Measurements from ENCODE around the gene ARID1A.
"Not testable (repeated sequence)": the region's sequence is repeated elsewhere in the genome, so short reads cannot be mapped to it uniquely, and the experiment has no call there.

ARID1A gene

GRCh38 chr1:26695356-26696118 is at the start of gene ARID1A:
Gene ARID1A (plus strand): TSS chr1:26696015. CDS start chr1:26696404, 389 bp downstream.
- peak; percentile 65 to 96 for DNase-seq (ENCODE audit: low read depth in 1 of 2, low spot score in 1 of 2)
- TF ChIP-seq JUND (IDR thresholded peaks at IDR 0.05; ENCODE audit: low read depth) = peak; percentile 73
- in situ Hi-C loops (cut with HindIII; ENCODE audit: low pct_unique_long_range_greater_than_20kb, low sequenced_read_pairs) = no loop called here

GRCh38 chr1:26664802-26665201 is 31.0 kb upstream of the ARID1A start:
- in situ Hi-C loops (cut with HindIII; ENCODE audit: low pct_unique_long_range_greater_than_20kb, low sequenced_read_pairs) = no loop called here
- no peak for DNase-seq (ENCODE audit: low read depth in 1 of 2, low spot score in 1 of 2)
- no peak for TF ChIP-seq JUND (IDR thresholded peaks at IDR 0.05; ENCODE audit: low read depth)

- in situ Hi-C loops (cut with HindIII; ENCODE audit: low pct_unique_long_range_greater_than_20kb, low sequenced_read_pairs) = no loop called here
- no peak for TF ChIP-seq JUND (IDR thresholded peaks at IDR 0.05; ENCODE audit: low read depth)
Measured at GRCh38 chr1:26666855-26667254, 29.0 kb upstream of the ARID1A start.

GRCh38 chr1:26668106-26668786 is 27.6 kb upstream of the ARID1A start:
- in situ Hi-C loops (cut with HindIII; ENCODE audit: low pct_unique_long_range_greater_than_20kb, low sequenced_read_pairs); DNase-seq (ENCODE audit: low read depth in 1 of 2, low spot score in 1 of 2): not testable (repeated sequence)

More at GRCh38 chr1:26666855-26667254, 29.0 kb upstream of the ARID1A start:
- DNase-seq (ENCODE audit: low read depth in 1 of 2, low spot score in 1 of 2) = no peak

GRCh38 chr1:26677306-26678115 is 18.3 kb upstream of the ARID1A start:
- TF ChIP-seq JUND (IDR thresholded peaks at IDR 0.05; ENCODE audit: low read depth) = no peak
- peak; percentile 59 to 95 for DNase-seq (ENCODE audit: low read depth in 1 of 2, low spot score in 1 of 2)
- in situ Hi-C loops (cut with HindIII; ENCODE audit: low pct_unique_long_range_greater_than_20kb, low sequenced_read_pairs) = no loop called here

GRCh38 chr1:26684763-26685508 is 10.9 kb upstream of the ARID1A start:
- no peak for TF ChIP-seq JUND (IDR thresholded peaks at IDR 0.05; ENCODE audit: low read depth)
- no peak for DNase-seq (ENCODE audit: low read depth in 1 of 2, low spot score in 1 of 2)
- in situ Hi-C loops (cut with HindIII; ENCODE audit: low pct_unique_long_range_greater_than_20kb, low sequenced_read_pairs) = no loop called here

GRCh38 chr1:26686795-26687194 is 9.0 kb upstream of the ARID1A start:
- DNase-seq (ENCODE audit: low read depth in 1 of 2, low spot score in 1 of 2) = peak in 1 of 2 experiments; percentile 57
- no peak for TF ChIP-seq JUND (IDR thresholded peaks at IDR 0.05; ENCODE audit: low read depth)
- in situ Hi-C loops (cut with HindIII; ENCODE audit: low pct_unique_long_range_greater_than_20kb, low sequenced_read_pairs) = no loop called here

- in situ Hi-C loops (cut with HindIII; ENCODE audit: low pct_unique_long_range_greater_than_20kb, low sequenced_read_pairs) = no loop called here
- no peak for DNase-seq (ENCODE audit: low read depth in 1 of 2, low spot score in 1 of 2)
- TF ChIP-seq JUND (IDR thresholded peaks at IDR 0.05; ENCODE audit: low read depth) = no peak
Measured at GRCh38 chr1:26689504-26689903, 6.3 kb upstream of the ARID1A start.

GRCh38 chr1:26690157-26690556 is 5.7 kb upstream of the ARID1A start:
- in situ Hi-C loops (cut with HindIII; ENCODE audit: low pct_unique_long_range_greater_than_20kb, low sequenced_read_pairs) = no loop called here
- no peak for DNase-seq (ENCODE audit: low read depth in 1 of 2, low spot score in 1 of 2)
- no peak for TF ChIP-seq JUND (IDR thresholded peaks at IDR 0.05; ENCODE audit: low read depth)

GRCh38 chr1:26690576-26691031 is 5.2 kb upstream of the ARID1A start:
- TF ChIP-seq JUND (IDR thresholded peaks at IDR 0.05; ENCODE audit: low read depth) = no peak
- DNase-seq (ENCODE audit: low read depth in 1 of 2, low spot score in 1 of 2) = peak in 1 of 2 experiments; percentile 46
- in situ Hi-C loops (cut with HindIII; ENCODE audit: low pct_unique_long_range_greater_than_20kb, low sequenced_read_pairs) = no loop called here

GRCh38 chr1:26692211-26692792 is 3.5 kb upstream of the ARID1A start:
- peak in 1 of 2 experiments; percentile 96 for DNase-seq (ENCODE audit: low read depth in 1 of 2, low spot score in 1 of 2)
- in situ Hi-C loops (cut with HindIII; ENCODE audit: low pct_unique_long_range_greater_than_20kb, low sequenced_read_pairs) = no loop called here
- TF ChIP-seq JUND (IDR thresholded peaks at IDR 0.05; ENCODE audit: low read depth) = peak; percentile 62

Measured in T47D (cell line).